HG03135 (cell line): ENCODE measurements around the gene LAMA4.

Experiments
- ATAC-seq: cut with Tn5 transposase; IDR thresholded peaks from one replicate; pipeline ENCODE4 v1.9.1; 2021; ENCODE audit warnings: mild to moderate bottlenecking, moderate library complexity; ENCODE audit not compliant: unreplicated experiment

The LAMA4 gene

GRCh38 chr6:112253841-112254816 lies at the start of gene LAMA4:
Gene LAMA4 (minus strand): TSS chr6:112254567. CDS start chr6:112254150, 417 bp downstream.
- ATAC-seq, result no peak

GRCh38 chr6:112302142-112302705 lies 47.9 kb upstream of the LAMA4 start:
- no peak for ATAC-seq

GRCh38 chr6:112300896-112301295 lies 46.5 kb upstream of the LAMA4 start:
- ATAC-seq, result no peak

- ATAC-seq, result no peak
Observed at GRCh38 chr6:112298816-112299281, 44.5 kb upstream of the LAMA4 start.

- no peak for ATAC-seq
Observed at GRCh38 chr6:112298021-112298745, 43.8 kb upstream of the LAMA4 start.

GRCh38 chr6:112296694-112297093 lies 42.3 kb upstream of the LAMA4 start:
- no peak for ATAC-seq

GRCh38 chr6:112296122-112296521 lies 41.8 kb upstream of the LAMA4 start:
- ATAC-seq, result no peak

GRCh38 chr6:112291161-112291762 lies 36.9 kb upstream of the LAMA4 start:
- ATAC-seq, result no peak

- no peak for ATAC-seq
Observed at GRCh38 chr6:112289038-112289566, 34.7 kb upstream of the LAMA4 start.

- ATAC-seq, result no peak
Observed at GRCh38 chr6:112288475-112288874, 34.1 kb upstream of the LAMA4 start.

- no peak for ATAC-seq
Observed at GRCh38 chr6:112287577-112288225, 33.3 kb upstream of the LAMA4 start.

- no peak for ATAC-seq
Observed at GRCh38 chr6:112286500-112287144, 32.3 kb upstream of the LAMA4 start.

GRCh38 chr6:112286010-112286409 lies 31.6 kb upstream of the LAMA4 start:
- ATAC-seq, result no peak

GRCh38 chr6:112284603-112285002 lies 30.2 kb upstream of the LAMA4 start:
- no peak for ATAC-seq

GRCh38 chr6:112283621-112284020 lies 29.3 kb upstream of the LAMA4 start:
- ATAC-seq, result no peak

- ATAC-seq, result no peak
Observed at GRCh38 chr6:112281821-112282615, 27.7 kb upstream of the LAMA4 start.

- ATAC-seq, result no peak
Observed at GRCh38 chr6:112279031-112279935, 24.9 kb upstream of the LAMA4 start.

GRCh38 chr6:112275365-112275764 lies 21.0 kb upstream of the LAMA4 start:
- no peak for ATAC-seq
